GM18508 (cell line): Measurements from ENCODE around the gene ZMYND12.

Experiments
- ATAC-seq: cut with Tn5 transposase; IDR thresholded peaks from one replicate; pipeline ENCODE4 v1.9.1; 2021; ENCODE audit warnings: moderate number of reproducible peaks; ENCODE audit not compliant: insufficient read depth, unreplicated experiment

Gene ZMYND12

DNA sequence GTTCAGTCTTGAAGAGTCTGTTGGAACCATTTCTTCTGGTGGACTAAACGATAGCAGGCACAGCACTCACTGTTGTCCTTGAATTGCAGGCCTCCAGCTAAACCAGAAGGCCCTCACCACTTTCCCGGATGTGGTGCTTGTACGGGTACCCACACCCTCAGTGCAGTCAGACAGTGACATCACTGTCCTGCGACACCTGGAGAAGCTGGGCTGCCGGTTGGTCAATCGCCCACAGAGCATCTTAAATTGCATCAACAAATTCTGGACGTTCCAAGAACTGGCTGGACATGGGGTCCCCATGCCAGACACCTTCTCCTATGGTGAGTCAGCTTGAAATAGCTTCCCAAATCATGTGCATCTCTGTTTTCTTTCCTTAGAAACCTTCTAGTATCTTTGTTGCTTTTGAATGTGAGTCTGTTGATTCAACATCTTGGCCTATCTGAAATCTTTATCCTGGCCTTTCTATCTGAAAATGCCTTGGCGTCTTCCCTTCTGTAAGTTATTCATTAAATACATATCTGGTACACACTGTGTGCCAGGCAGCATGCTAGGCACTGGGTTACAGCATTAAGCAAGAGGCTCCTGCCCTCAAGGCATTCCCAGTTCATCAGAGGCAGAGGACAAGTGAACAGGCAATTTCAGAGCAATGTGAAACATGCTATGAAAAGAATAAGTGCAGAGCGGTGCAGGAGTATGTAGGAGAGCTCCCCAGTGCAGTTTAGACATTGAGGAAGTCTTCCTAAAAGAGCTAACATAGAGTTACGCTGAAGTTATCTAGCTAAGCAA is 56.3 kb downstream of the ZMYND12 start:
- ATAC-seq, result no peak

DNA sequence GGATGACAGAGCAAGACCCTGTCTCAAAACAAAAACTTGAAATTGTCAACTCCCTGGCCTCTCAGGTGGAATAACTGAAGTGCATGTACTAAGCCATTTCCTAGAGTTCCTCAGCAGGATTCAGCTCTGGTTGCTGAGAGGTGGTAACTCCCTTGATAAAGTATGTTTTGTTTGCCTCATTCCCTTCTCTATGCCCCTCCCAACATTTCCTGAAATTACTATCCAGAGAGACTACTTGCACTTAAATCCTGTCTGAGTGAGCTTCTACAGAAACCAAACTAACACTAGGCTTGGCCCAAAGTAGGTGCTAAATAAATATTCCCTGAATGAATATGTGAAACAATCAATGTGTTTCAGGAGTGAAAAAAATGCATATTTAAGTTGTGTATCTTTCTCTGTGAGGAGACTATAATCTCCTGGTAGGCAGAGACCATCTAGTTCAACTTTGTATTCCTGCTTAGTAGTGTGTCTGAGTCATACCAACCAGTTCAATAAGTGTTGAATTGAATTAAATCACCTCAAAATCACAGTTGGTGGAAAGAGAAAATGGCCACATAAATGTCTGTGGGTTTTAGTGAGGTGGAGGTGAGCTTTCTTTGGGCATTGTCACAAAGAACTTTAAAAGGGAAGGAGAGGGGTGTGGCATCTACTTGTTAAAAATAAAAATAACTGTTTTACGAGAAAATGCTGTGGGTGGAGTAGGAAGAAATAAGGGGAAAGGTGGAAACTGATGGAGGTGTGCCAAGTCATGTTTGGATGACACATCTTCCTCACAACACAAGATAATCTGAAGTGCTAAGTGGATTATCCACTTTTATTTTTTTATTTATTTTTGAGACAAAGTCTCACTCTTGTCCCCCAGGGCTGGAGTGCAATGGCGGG is 62.6 kb downstream of the ZMYND12 start:
- ATAC-seq, result no peak

DNA sequence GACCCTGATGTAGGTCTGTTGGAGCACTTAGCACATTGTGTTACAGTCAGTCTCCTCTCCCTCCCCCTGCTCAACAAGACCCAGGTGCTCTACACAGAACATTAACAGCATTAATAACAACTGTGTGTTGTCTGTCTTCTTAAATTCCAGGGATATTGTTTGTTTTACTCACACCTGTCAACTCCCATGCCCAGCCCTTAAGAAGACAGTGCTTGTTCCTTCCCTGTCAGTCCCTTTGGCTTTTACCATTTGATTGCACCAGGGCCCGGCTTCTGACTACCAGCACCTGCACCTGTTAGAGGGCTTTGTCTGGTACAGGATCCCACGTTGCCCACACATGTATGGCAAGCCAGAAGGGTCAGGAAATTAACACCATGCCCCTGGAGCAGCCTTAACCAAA is 63.6 kb downstream of the ZMYND12 start:
- ATAC-seq, result no peak

DNA sequence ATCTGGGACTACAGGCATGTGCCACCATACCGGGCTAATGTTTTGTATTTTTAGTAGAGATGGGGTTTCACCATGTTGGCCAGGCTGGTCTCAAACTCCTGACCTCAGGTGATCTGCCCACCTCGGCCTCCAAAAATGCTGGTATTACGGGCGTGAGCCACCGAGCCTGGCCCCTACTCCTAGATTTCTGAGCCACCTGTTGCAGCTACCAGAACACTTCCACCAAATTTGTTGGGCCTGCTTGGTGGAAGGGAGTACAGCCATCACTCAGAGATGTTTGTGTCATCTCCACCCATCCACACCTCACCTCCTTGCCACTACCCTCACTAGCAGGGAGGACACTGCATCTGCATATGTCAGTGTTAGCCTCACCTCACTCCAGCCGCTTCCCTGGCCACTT is 69.8 kb downstream of the ZMYND12 start:
- no peak for ATAC-seq

DNA sequence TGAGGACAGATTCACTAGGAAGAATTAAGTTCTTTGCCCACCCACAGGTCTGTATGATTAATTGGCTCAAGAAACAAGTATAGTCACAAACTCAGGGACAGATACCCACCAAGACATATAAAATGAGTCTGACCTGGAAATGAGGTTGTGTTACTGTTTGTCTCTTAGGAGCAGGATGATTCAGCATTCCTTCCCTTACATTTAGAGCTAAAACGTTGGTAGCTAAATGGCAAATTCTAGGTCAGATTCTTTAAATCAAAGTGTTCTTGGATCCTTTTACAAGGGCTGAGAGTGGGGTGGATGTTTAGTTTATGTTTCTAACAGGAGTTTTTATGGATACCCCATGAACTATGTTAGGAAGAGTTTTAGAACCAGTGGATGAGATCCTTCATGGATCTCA is 70.5 kb downstream of the ZMYND12 start:
- ATAC-seq, result no peak

DNA sequence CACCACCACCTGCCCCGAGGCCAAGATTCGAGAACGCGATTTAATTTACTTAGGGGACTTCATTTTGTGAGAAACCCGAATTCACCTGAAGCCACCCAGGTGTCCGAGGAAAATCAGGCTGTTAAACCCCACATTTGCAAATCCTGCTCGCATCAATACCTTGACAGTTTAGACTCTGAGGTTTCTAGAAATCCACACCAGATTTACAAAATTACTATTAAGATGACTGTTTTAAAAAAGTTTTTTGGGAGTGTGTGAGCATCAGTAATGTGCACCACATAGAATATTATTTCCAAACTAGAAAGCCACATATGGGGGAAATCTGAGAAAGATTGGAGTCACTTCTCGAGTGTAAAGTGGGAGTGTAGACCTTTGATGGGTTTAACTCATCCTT is 74.5 kb downstream of the ZMYND12 start:
- no peak for ATAC-seq

DNA sequence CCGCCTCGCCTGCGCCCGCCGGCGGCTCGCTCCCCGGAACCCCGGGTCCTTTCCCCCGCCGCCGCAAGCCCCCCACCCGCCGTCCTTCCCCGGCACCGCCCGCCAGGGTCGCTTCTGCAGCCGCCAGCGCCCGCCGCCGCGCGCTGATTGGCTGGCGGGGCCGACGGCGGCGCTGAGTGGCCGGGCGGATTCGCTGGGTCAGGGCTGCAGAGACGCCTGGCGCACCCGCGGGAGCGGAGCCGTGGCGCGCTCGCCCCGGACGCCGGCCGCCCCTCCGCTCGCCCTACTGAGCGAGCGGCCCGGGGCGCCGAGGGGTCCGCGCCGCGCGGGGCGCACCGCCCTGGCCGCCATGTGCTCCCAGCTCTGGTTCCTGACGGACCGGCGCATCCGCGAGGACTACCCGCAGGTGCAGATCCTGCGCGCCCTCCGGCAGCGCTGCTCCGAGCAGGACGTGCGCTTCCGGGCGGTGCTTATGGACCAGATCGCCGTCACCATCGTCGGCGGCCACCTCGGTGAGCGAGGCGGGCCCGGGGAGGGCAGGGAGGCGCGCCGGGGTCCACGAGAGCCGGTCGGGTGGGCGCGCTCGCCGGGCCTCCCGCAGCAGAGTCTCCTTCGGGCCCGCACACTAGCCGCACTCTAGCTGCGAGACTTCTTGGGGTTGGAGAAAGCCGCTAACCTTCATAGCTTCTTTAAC is 75.1 kb downstream of the ZMYND12 start, which contains the start of gene RIMKLA:
TSS of gene RIMKLA (plus strand) at position 207 of the 694 bp plus-strand sequence. CDS start at position 350, 143 bp downstream.
- ATAC-seq, result no peak
